Fibroblast of lung (primary cell): ENCODE data around the gene FRMD1. TPM values are rescaled to one million over a fixed set of nuclear protein-coding genes. Genes with fewer than 3 reads are reported as not detected.

Experiments used
- DNase-seq, 2 donors: peaks; one replicate each; pipeline versions ENCODE4 v3.0.0 to v3.0.0-alpha.2; 2010; ENCODE audit warnings: low read depth in 2 of 2
- H2AFZ ChIP-seq: 2 replicates; pipeline ENCODE4 v1.5.1; 2012; ENCODE audit warnings: low read length, control low read depth, inconsistent platforms
- H3K27ac ChIP-seq: 2 replicates; pipeline ENCODE4 v1.5.1; 2011; ENCODE audit warnings: low read length, control low read depth; ENCODE audit not compliant: insufficient read depth
- H3K27me3 ChIP-seq: 2 replicates; pipeline ENCODE4 v1.5.1; 2011; ENCODE audit warnings: mild to moderate bottlenecking, low read length; ENCODE audit not compliant: control insufficient read depth, insufficient read depth
- H3K36me3 ChIP-seq: 2 replicates; pipeline ENCODE4 v1.5.1; 2011; ENCODE audit warnings: low read length; ENCODE audit not compliant: control insufficient read depth, insufficient read depth
- H3K4me1 ChIP-seq: 2 replicates; pipeline ENCODE4 v1.5.1; 2011; ENCODE audit warnings: low read length; ENCODE audit not compliant: control insufficient read depth, insufficient read depth; ENCODE audit errors: extremely low read depth
- H3K4me2 ChIP-seq: 2 replicates; pipeline ENCODE4 v1.5.1; 2011; ENCODE audit warnings: low read length, control low read depth; ENCODE audit not compliant: insufficient read depth; ENCODE audit errors: extremely low read depth
- H3K4me3 ChIP-seq, 4 experiments: fragments of 200-600 bp in 1 of 4; sonication (generic) in 1 of 4; replicated peaks in 1 of 4; 2 replicates each; pipeline ENCODE4 v1.5.1; 2011 to 2016; ENCODE audit warnings: low read length in 4 of 4, low read depth in 3 of 4, mild to moderate bottlenecking in 3 of 4, control low read depth in 2 of 4, inconsistent platforms in 1 of 4, mixed read lengths in 1 of 4; ENCODE audit not compliant: insufficient read depth in 1 of 4; ENCODE audit errors: control extremely low read depth in 1 of 4
- H3K79me2 ChIP-seq: 2 replicates; pipeline ENCODE4 v1.5.1; 2012; ENCODE audit warnings: mild to moderate bottlenecking, low read length, inconsistent platforms; ENCODE audit not compliant: control insufficient read depth, insufficient read depth
- H3K9ac ChIP-seq: 2 replicates; pipeline ENCODE4 v1.5.1; 2011; ENCODE audit warnings: mild to moderate bottlenecking, low read length, control low read depth; ENCODE audit not compliant: insufficient read depth
- H3K9me3 ChIP-seq: 2 replicates; pipeline ENCODE4 v1.5.1; 2012; ENCODE audit warnings: low read depth, low read length; ENCODE audit not compliant: control insufficient read depth, insufficient read depth
- H4K20me1 ChIP-seq: 2 replicates; pipeline ENCODE4 v1.5.1; 2011; ENCODE audit warnings: low read length; ENCODE audit not compliant: control insufficient read depth, insufficient read depth; ENCODE audit errors: extremely low read depth
- CTCF ChIP-seq, 2 donors: IDR thresholded peaks in 1 of 2; conservative IDR thresholded peaks in 1 of 2; 1 replicate in 1 of 2; 2 replicates in 1 of 2; pipeline ENCODE4 v1.5.1; 2011 to 2012; ENCODE audit warnings: low read length in 2 of 2, control low read depth in 1 of 2, inconsistent platforms in 1 of 2, low read depth in 1 of 2, mild to moderate bottlenecking in 1 of 2
- EZH2 ChIP-seq: IDR thresholded peaks from 2 replicates; pipeline ENCODE4 v1.5.1; 2012; ENCODE audit warnings: low read length, control low read depth, mild to moderate bottlenecking; ENCODE audit errors: missing control alignments
- polyA plus RNA-seq, 2 donors: library from polyadenylated mRNA; depleted of rRNA in 1 of 2; stranded (reverse) in 1 of 2; unstranded in 1 of 2; fragments of >200 nt; gene quantifications; 2 replicates each; pipeline ENCODE4 v1.2.1, GENCODE V29; 2011 to 2012; ENCODE audit warnings: missing spikeins in 1 of 2
- total RNA-seq: library from RNA; depleted of rRNA; stranded (reverse); fragments of >200 nt; gene quantifications from 2 replicates; pipeline ENCODE4 v1.2.1, GENCODE V29; 2014

The FRMD1 gene
- total and polyA plus RNA-seq, 2 donors (not counting 1 experiment from before 2014, with no cell fraction given), result not detected

- no peaks in the 10 kb centered on the region for H4K20me1 ChIP-seq
- H3K9ac ChIP-seq, result no peak overlapping the region
- H3K36me3 ChIP-seq, result no peaks in the 10 kb centered on the region
- TF ChIP-seq CTCF (conservative IDR thresholded peaks at IDR 0.05 in 1 of 2, IDR thresholded peaks at IDR 0.05 in 1 of 2; ENCODE audit: low read depth in 1 of 2, low read length in 2 of 2) (no peak), EZH2 (no peak)
- H3K4me2 ChIP-seq, result no peak overlapping the region
- H3K4me3 ChIP-seq, result no peak overlapping the region
- no peak overlapping the region for H2AFZ ChIP-seq
- no peak overlapping the region for H3K27ac ChIP-seq
- DNase-seq, result no peak
- no peaks in the 10 kb centered on the region for H3K27me3 ChIP-seq
- H3K79me2 ChIP-seq, result no peaks in the 10 kb centered on the region
- no peaks in the 10 kb centered on the region for H3K4me1 ChIP-seq
- H3K9me3 ChIP-seq, result no peaks in the 10 kb centered on the region
These were observed 26.6 kb downstream of the FRMD1 start for GRCh38 chr6:168052291-168052891.

- no peaks in the 10 kb centered on the region for H3K4me1 ChIP-seq
- no peaks in the 10 kb centered on the region for H3K36me3 ChIP-seq
- no peak overlapping the region for H3K4me2 ChIP-seq
- H3K9ac ChIP-seq, result no peak overlapping the region
- H2AFZ ChIP-seq, result no peak overlapping the region
- no peaks in the 10 kb centered on the region for H3K9me3 ChIP-seq
- H3K27me3 ChIP-seq, result no peaks in the 10 kb centered on the region
- H3K4me3 ChIP-seq, result no peak overlapping the region
- no peak for DNase-seq
- H3K79me2 ChIP-seq, result no peaks in the 10 kb centered on the region
- no peaks in the 10 kb centered on the region for H4K20me1 ChIP-seq
- H3K27ac ChIP-seq, result no peak overlapping the region
- TF ChIP-seq EZH2 (no peak), CTCF (conservative IDR thresholded peaks at IDR 0.05 in 1 of 2, IDR thresholded peaks at IDR 0.05 in 1 of 2; ENCODE audit: low read depth in 1 of 2, low read length in 2 of 2) (no peak)
These were observed 27.4 kb downstream of the FRMD1 start for GRCh38 chr6:168051648-168052047.

- DNase-seq, result peak in 1 of 2 donors; percentile 31
- Histone ChIP-seq H2AFZ (no peak overlapping the region), H4K20me1 (no peaks in the 10 kb centered on the region), H3K9me3 (no peaks in the 10 kb centered on the region), H3K4me2 (no peak overlapping the region), H3K4me1 (no peaks in the 10 kb centered on the region), H3K4me3 (no peak overlapping the region), H3K9ac (no peak overlapping the region), H3K27ac (no peak overlapping the region), H3K79me2 (no peaks in the 10 kb centered on the region), H3K36me3 (no peaks in the 10 kb centered on the region), H3K27me3 (no peaks in the 10 kb centered on the region)
- TF ChIP-seq EZH2 (no peak), CTCF (conservative IDR thresholded peaks at IDR 0.05 in 1 of 2, IDR thresholded peaks at IDR 0.05 in 1 of 2; ENCODE audit: low read depth in 1 of 2, low read length in 2 of 2) (peak in 1 of 2 donors; percentile 41)
These were observed 28.0 kb downstream of the FRMD1 start for GRCh38 chr6:168050881-168051586.
